Caco-2 (cell line): ENCODE results near the gene RALGAPB. TPM values are rescaled to one million over a fixed set of nuclear protein-coding genes. Genes with fewer than 3 reads are reported as not detected.

Source experiments
- BruUV-seq: library from RNA; stranded (reverse); fragments of 400-500 nt; replicated peaks from 2 replicates; lab custom pipeline; 2021; lab: Mats Ljungman, UMichigan
- CTCF ChIA-PET: fragments of 300-600 bp; sonication (Branson Sonifier 250); formaldehyde crosslinking; loops from one replicate; lab custom pipeline; 2022; ENCODE audit warnings: antibody characterized with exemption; lab: Charles Lee
- POLR2A ChIA-PET: fragments of 300-600 bp; sonication (Branson Sonifier 250); formaldehyde crosslinking; loops from one replicate; lab custom pipeline; 2022; ENCODE audit warnings: antibody characterized with exemption; lab: Charles Lee
- DNase-seq, 2 experiments: peaks; one replicate each; pipeline versions ENCODE4 v3.0.0 to v3.0.0-alpha.2; 2020 to 2022
- H3K27me3 ChIP-seq: replicated peaks from 2 replicates; pipeline ENCODE4 v1.6.0; 2011; ENCODE audit warnings: low read length; ENCODE audit not compliant: control insufficient read depth, insufficient read depth
- H3K36me3 ChIP-seq: 2 replicates; pipeline ENCODE4 v1.5.1; 2011; ENCODE audit warnings: low read length; ENCODE audit not compliant: control insufficient read depth, insufficient read depth
- H3K4me1 ChIP-seq: fragments of 250-450 bp; sonication (Bioruptor Pico); 2 replicates; pipeline ENCODE4 v1.5.1; 2020; ENCODE audit warnings: mild to moderate bottlenecking
- H3K4me3 ChIP-seq: 2 replicates; pipeline ENCODE4 v1.5.1; 2011; ENCODE audit warnings: low read depth, mild to moderate bottlenecking, control low read depth, low read length
- H3K9me3 ChIP-seq: fragments of 250-450 bp; sonication (Bioruptor Pico); 2 replicates; pipeline ENCODE4 v1.5.1; 2020; ENCODE audit warnings: mild to moderate bottlenecking, moderate library complexity
- H3K27ac Mint-ChIP-seq: one replicate; pipeline ENCODE4 v1.8.0; 2022; ENCODE audit warnings: mixed read lengths; ENCODE audit not compliant: unreplicated experiment
- H3K27me3 Mint-ChIP-seq: one replicate; pipeline ENCODE4 v1.8.0; 2022; ENCODE audit warnings: mixed read lengths; ENCODE audit not compliant: insufficient read depth, unreplicated experiment
- H3K36me3 Mint-ChIP-seq: one replicate; pipeline ENCODE4 v1.8.0; 2022; ENCODE audit warnings: mild to moderate bottlenecking, mixed read lengths; ENCODE audit not compliant: insufficient read depth, unreplicated experiment
- H3K4me1 Mint-ChIP-seq: one replicate; pipeline ENCODE4 v1.8.0; 2022; ENCODE audit warnings: low read depth, mixed read lengths; ENCODE audit not compliant: unreplicated experiment
- H3K4me3 Mint-ChIP-seq: one replicate; pipeline ENCODE4 v1.8.0; 2022; ENCODE audit warnings: mild to moderate bottlenecking, moderate library complexity, mixed read lengths; ENCODE audit not compliant: unreplicated experiment
- H3K9me3 Mint-ChIP-seq: one replicate; pipeline ENCODE4 v1.8.0; 2022; ENCODE audit warnings: mixed read lengths; ENCODE audit not compliant: unreplicated experiment
- intact Hi-C: fragments of 100-400 bp; cut with micrococcal nuclease; formaldehyde crosslinking; loops from one replicate; pipeline ENCODE4 v1.10.0; 2022; ENCODE audit not compliant: unreplicated experiment
- total RNA-seq: library from RNA; stranded (reverse); gene quantifications from 2 replicates; pipeline ENCODE4 v1.2.3, GENCODE V29; 2022
- TF ChIP-seq, protein P1 (sequence below), 2 experiments: fragments of 200-600 bp in 1 of 2; IDR thresholded peaks; 1 replicate in 1 of 2; 2 replicates in 1 of 2; pipeline versions ENCODE4 v1.5.1 to v1.8.0; 2011 to 2022; ENCODE audit warnings: antibody characterized with exemption in 1 of 2, control low read depth in 1 of 2, inconsistent platforms in 1 of 2, low read depth in 1 of 2, low read length in 1 of 2, mild to moderate bottlenecking in 1 of 2, moderate library complexity in 1 of 2; ENCODE audit not compliant: insufficient read depth in 1 of 2, severe bottlenecking in 1 of 2, unreplicated experiment in 1 of 2

RALGAPB gene
- total RNA-seq, 1 experiment from 2014 or later: 69.1 TPM

DNA sequence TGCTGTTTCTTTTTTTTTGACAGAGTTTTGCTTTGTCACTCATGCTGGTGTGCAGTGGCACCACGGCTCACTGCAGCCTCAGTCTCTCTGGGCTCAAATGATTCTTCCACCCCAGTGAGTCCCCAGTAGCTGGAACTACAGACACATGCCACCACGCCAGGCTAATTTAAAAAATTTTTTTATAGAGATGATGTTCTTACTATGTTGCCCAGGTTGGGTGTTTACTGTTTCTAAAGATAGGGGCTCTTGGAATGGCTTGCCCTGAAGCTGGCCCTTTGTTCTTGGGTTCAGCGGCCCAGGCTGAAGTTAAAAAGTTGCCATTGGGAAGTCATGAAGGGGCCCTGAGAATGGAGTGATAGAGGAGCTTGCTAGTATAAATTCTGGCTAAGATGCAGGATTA lies 16.5 kb downstream of the RALGAPB start:
- H3K4me1 ChIP-seq: no peaks in the 10 kb centered on the region
- Mint-ChIP-seq H3K36me3 (peaks cover 52% of the 10 kb centered on the region), H3K4me1 (no peaks in the 10 kb centered on the region), H3K27ac (no peak overlapping the region), H3K9me3 (no peaks in the 10 kb centered on the region), H3K27me3 (no peaks in the 10 kb centered on the region), H3K4me3 (no peak overlapping the region)
- CTCF ChIA-PET: interaction anchor here (1.4 kb wide), 1 partner anchor 17 kb away, joined by 5 read pairs; the partner anchor contains the start of gene RALGAPB
- intact Hi-C loops: no loop called here
- DNase-seq: no peak
- TF ChIP-seq, protein P1, sequence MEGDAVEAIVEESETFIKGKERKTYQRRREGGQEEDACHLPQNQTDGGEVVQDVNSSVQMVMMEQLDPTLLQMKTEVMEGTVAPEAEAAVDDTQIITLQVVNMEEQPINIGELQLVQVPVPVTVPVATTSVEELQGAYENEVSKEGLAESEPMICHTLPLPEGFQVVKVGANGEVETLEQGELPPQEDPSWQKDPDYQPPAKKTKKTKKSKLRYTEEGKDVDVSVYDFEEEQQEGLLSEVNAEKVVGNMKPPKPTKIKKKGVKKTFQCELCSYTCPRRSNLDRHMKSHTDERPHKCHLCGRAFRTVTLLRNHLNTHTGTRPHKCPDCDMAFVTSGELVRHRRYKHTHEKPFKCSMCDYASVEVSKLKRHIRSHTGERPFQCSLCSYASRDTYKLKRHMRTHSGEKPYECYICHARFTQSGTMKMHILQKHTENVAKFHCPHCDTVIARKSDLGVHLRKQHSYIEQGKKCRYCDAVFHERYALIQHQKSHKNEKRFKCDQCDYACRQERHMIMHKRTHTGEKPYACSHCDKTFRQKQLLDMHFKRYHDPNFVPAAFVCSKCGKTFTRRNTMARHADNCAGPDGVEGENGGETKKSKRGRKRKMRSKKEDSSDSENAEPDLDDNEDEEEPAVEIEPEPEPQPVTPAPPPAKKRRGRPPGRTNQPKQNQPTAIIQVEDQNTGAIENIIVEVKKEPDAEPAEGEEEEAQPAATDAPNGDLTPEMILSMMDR (IDR thresholded peaks at IDR 0.05; ENCODE audit: insufficient read depth in 1 of 2, low read depth in 1 of 2, low read length in 1 of 2, severe bottlenecking in 1 of 2, unreplicated experiment in 1 of 2): no peak
- POLR2A ChIA-PET: interaction anchor here (0.6 to 0.8 kb wide), 2 partner anchors 16 to 17 kb away, joined by 3 to 4 read pairs; partner anchors contain the start of gene RALGAPB
- no peak overlapping the region for H3K4me3 ChIP-seq
- peaks cover 6% of the 10 kb centered on the region; the same call in 1 of the 2 replicates for H3K36me3 ChIP-seq
- no peaks in the 10 kb centered on the region for H3K27me3 ChIP-seq
- no TSS peak for BruUV-seq
- H3K9me3 ChIP-seq: no peaks in the 10 kb centered on the region

DNA sequence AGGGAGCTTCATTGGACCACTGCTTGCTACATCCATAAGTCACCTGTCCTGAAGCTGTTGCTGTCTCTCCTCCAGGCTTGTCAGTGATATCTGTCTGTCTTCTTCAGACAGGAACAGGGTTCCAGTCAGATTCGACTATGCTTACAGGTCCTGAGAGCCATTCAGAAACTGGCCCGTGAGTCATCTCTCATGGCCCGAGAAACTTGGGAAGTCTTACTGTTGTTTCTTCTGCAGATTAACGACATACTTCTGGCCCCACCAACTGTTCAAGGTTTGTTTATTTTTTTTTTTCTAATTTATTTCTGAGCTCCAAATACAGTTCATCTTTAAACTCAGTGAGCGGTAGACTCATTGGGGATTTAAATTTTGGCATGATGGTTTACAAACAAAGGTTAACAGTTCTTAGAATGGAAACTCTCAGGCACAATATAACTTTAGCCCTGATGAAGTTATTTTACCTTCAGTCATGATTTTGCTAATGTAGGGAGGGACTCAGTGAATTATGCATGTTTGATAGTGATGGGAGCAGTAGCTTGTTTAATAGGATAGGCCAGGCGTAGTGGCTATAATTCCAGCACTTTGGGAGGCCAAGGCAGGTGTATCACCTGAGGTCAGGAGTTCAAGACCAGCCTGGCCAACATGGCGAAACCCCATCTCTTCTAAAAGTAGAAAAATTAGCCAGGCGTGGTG lies 24.7 kb downstream of the RALGAPB start:
- no peak for DNase-seq
- TF ChIP-seq, protein P1 (IDR thresholded peaks at IDR 0.05; ENCODE audit: insufficient read depth in 1 of 2, low read depth in 1 of 2, low read length in 1 of 2, severe bottlenecking in 1 of 2, unreplicated experiment in 1 of 2): no peak
- H3K4me3 Mint-ChIP-seq: no peak overlapping the region
- no peaks in the 10 kb centered on the region for H3K4me1 ChIP-seq
- ChIA-PET POLR2A (no interaction called here), CTCF (interaction anchor here (0.7 kb wide), 1 partner anchor 156 kb away, joined by 4 read pairs; no protein-coding TSS in a partner anchor)
- H3K9me3 Mint-ChIP-seq: no peaks in the 10 kb centered on the region
- H3K27ac Mint-ChIP-seq: no peak overlapping the region
- no TSS peak for BruUV-seq
- peaks cover 78% of the 10 kb centered on the region for H3K36me3 Mint-ChIP-seq
- no peaks in the 10 kb centered on the region for H3K27me3 ChIP-seq
- H3K9me3 ChIP-seq: no peaks in the 10 kb centered on the region
- H3K4me1 Mint-ChIP-seq: no peaks in the 10 kb centered on the region
- H3K4me3 ChIP-seq: no peak overlapping the region
- H3K36me3 ChIP-seq: peaks cover 11% of the 10 kb centered on the region
- H3K27me3 Mint-ChIP-seq: no peaks in the 10 kb centered on the region
- intact Hi-C loops: no loop called here

DNA sequence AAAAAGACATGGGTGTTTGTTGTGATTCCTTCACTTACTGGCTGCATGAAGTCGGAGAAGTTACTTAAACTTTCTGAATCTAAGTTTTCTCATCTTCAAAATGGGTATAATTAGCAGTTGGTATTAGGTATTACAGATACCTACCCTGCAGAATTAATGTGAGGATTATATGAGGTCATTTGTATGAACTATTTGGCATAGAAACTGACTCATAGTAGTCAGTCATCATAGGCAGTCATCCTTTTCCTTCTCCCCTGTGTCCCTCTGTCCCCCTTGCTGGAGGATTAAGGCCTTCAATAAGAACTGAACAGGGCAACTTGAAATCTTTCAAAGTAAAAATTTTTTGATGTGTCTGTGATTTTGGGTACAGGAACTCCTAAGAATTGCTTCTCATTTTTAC lies 26.3 kb downstream of the RALGAPB start:
- TF ChIP-seq, protein P1 (IDR thresholded peaks at IDR 0.05; ENCODE audit: insufficient read depth in 1 of 2, low read depth in 1 of 2, low read length in 1 of 2, severe bottlenecking in 1 of 2, unreplicated experiment in 1 of 2): no peak
- H3K27me3 ChIP-seq: no peaks in the 10 kb centered on the region
- ChIA-PET CTCF (no interaction called here), POLR2A (no interaction called here)
- no peak overlapping the region for H3K4me3 ChIP-seq
- intact Hi-C loops: no loop called here
- DNase-seq: no peak
- Mint-ChIP-seq H3K9me3 (no peaks in the 10 kb centered on the region), H3K27ac (no peak overlapping the region), H3K4me1 (no peaks in the 10 kb centered on the region), H3K36me3 (peaks cover 73% of the 10 kb centered on the region), H3K4me3 (no peak overlapping the region), H3K27me3 (no peaks in the 10 kb centered on the region)
- H3K4me1 ChIP-seq: no peaks in the 10 kb centered on the region
- H3K9me3 ChIP-seq: no peaks in the 10 kb centered on the region
- H3K36me3 ChIP-seq: peaks cover 11% of the 10 kb centered on the region
- no TSS peak for BruUV-seq
